GM20000 (cell line): ENCODE measurements around the gene OXCT1.
"Not testable (repeated sequence)": the region's sequence is repeated elsewhere in the genome, so short reads cannot be mapped to it uniquely, and the experiment has no call there.

Experiments used
- DNase-seq: peaks from one replicate; pipeline ENCODE4 v3.0.0; 2012; ENCODE audit warnings: low spot score
- TF ChIP-seq, protein P1 (sequence below): IDR thresholded peaks from 2 replicates; pipeline ENCODE4 v1.5.1; 2012; ENCODE audit warnings: mild to moderate bottlenecking, control low read depth; ENCODE audit errors: extremely low read depth, missing control alignments

The OXCT1 gene

DNA sequence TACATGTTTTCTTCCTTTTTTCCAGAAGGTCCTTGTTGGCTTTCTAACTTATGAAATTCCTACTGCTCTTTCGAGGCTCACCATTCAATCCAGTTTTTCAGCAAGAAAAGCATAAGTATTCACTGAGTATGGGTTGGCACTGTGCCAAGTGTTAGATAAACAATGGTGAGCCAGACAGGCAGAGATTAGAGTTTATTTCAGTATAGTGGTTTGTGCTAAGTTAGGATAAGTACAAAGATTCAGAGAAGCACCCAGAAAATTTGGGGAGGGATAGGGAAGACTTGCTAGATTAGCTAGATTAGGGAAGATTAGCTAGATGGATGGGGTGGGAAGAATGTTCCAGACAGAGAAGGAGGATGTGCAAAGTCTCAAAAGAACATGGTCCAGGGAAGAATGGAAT, 122.9 kb downstream of the OXCT1 start:
- no peak for DNase-seq
- TF ChIP-seq, protein P1, sequence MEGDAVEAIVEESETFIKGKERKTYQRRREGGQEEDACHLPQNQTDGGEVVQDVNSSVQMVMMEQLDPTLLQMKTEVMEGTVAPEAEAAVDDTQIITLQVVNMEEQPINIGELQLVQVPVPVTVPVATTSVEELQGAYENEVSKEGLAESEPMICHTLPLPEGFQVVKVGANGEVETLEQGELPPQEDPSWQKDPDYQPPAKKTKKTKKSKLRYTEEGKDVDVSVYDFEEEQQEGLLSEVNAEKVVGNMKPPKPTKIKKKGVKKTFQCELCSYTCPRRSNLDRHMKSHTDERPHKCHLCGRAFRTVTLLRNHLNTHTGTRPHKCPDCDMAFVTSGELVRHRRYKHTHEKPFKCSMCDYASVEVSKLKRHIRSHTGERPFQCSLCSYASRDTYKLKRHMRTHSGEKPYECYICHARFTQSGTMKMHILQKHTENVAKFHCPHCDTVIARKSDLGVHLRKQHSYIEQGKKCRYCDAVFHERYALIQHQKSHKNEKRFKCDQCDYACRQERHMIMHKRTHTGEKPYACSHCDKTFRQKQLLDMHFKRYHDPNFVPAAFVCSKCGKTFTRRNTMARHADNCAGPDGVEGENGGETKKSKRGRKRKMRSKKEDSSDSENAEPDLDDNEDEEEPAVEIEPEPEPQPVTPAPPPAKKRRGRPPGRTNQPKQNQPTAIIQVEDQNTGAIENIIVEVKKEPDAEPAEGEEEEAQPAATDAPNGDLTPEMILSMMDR = no peak

DNA sequence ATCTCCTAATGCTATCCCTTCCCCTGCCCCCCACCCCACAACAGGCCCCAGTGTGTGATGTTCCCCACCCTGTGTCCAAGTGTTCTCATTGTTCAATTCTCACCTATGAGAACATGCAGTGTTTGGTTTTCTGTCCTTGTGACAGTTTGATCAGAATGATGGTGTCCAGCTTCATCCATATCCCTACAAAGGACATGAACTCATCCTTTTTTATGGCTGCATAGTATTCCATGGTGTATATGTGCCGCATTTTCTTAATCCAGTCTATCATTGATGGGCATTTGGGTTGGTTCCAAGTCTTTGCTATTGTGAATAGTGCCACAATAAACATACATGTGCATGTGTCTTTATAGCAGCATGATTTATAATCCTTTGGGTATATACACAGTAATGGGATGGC, 127.6 kb downstream of the OXCT1 start:
- DNase-seq = not testable (repeated sequence)

DNA sequence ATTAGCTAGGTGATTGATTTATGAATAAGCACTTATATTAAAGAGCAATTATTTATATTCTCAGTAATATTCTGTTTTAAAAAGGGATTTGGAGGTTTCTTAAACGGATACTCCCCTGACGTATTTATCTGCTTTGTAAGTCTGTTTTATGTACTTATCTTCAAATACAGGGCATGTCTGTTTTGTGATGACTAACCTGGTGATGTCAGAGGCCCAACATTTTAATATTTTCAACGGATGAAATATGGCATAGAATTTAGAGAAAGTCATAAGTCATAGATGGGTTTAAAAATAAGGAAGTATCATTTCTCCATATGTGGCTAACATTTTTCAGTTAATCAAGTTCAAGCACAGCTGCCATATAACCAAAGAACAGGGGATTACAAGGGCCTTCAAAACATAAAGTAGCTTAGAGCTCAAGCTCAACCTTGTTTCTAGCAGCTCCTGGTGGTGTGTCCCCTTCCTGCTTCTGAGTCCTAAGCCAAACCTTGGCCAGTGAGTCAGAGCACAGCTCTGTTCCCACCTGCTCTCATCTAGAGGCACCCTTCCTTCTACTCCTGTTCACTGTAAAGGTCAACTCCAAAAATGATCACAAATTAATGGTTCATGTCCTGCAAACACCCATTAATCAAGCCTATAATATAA, 131.4 kb downstream of the OXCT1 start:
- TF ChIP-seq, protein P1 = no peak
- no peak for DNase-seq

DNA sequence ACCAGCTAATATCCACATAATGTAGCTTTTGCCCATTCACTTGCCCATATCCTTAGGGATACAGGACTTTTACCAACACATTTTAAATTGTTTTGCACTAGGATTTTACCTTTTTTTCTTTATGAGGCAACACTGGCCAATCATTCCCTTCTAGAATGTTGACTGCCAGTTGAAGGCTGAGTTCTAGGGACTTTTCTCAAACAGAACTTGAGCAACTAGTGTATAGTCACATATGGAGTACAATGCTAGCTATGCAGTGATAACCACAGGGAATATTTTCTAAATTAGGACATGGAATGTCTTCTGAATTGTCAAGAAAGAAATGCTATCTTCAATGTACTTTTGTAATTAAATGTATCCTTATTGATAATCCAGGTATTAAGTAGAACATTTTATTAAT, 133.6 kb downstream of the OXCT1 start:
- TF ChIP-seq, protein P1 = no peak
- no peak for DNase-seq

DNA sequence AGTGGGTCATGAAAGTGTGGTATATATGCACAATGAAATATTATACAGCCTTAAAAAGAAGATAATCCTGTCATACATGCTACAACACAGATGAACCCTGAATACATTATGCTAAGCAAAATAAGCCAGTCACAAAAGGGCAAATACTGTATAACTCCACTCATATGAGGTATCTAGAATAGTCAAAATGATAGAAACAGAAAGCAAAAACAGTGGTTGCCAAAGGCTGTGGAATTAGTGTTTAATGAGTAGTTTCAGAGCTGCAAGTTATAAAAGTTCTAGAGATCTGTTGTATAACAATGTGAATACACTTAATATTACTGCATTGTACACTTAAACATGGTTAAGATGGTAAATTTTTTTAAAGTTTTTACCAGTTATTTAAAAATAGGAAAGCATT, 135.0 kb downstream of the OXCT1 start:
- TF ChIP-seq, protein P1 = no peak
- no peak for DNase-seq

DNA sequence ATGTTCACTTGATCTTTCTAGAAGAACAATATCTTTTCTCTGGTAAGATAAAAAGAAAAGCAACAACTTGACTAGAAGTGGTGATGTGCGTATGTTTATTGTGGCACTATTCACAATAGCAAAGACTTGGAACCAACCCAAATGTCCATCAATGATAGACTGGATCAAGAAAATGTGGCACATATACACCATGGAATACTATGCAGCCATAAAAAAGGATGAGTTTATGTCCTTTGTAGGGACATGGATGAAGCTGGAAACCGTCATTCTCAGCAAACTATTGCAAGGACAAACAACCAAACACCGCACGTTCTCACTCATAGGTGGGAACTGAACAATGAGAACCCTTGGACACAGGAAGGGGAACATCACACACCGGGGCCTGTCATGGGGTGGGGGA, 140.8 kb downstream of the OXCT1 start:
- not testable (repeated sequence) for DNase-seq

DNA sequence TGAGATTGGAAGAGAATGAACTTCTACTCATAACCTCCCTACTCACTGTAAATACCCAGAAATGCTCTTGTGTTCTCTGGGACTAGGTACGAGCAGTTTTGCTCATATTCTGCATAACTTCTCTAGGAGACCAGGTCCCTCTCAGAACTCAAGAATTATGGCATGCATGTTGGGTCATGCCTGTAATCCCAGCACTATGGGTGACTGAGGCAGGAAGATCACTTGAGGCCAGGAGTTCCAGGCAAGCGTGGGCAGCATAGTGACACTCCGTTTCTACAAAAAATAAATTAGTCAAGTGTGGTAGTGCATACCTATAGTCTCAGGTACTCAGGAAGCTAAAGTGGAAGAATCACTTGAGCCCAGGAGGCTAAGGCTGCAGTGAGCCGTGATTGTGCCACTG, 141.9 kb downstream of the OXCT1 start:
- TF ChIP-seq, protein P1 = no peak
- DNase-seq = no peak

DNA sequence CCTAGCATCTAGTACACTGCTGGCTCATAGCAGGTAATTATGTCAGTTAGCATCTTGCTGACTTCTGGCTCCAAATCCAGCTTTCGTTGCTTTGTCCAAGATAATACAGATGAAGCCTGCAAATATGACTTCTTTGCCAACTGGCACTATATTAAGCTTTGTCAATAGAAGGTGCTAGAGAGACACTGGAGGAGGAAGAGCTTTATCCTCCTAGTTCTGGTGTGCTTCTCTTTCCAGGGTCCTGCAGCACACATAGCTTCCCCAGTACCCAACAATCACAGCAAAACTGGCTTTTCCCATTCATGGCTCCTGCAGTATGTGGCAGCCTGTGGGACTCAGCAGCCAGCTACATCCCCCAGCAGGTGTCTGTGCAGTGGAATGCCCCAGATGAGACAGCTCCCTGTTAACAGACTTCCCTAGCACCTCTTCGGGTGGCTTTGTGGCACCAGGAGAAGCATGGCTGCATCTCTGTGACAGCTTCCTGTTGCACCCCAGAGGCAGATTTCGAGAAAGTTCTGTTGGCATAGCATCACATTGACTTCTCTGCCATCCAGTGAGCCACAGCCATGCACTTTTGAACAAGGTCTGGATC, 147.8 kb downstream of the OXCT1 start:
- TF ChIP-seq, protein P1 = no peak
- DNase-seq = no peak
